Measurements from ENCODE around the gene NCOA5. TPM values are rescaled to one million over a fixed set of nuclear protein-coding genes. Genes with fewer than 3 reads are reported as not detected.

Gene NCOA5
- total and polyA plus RNA-seq, 9 of the 15 experiments (the other 6 are each of a cell fraction or from before 2014, with no cell fraction given): 3.9 to 22.8 (median 13.8) TPM

DNA sequence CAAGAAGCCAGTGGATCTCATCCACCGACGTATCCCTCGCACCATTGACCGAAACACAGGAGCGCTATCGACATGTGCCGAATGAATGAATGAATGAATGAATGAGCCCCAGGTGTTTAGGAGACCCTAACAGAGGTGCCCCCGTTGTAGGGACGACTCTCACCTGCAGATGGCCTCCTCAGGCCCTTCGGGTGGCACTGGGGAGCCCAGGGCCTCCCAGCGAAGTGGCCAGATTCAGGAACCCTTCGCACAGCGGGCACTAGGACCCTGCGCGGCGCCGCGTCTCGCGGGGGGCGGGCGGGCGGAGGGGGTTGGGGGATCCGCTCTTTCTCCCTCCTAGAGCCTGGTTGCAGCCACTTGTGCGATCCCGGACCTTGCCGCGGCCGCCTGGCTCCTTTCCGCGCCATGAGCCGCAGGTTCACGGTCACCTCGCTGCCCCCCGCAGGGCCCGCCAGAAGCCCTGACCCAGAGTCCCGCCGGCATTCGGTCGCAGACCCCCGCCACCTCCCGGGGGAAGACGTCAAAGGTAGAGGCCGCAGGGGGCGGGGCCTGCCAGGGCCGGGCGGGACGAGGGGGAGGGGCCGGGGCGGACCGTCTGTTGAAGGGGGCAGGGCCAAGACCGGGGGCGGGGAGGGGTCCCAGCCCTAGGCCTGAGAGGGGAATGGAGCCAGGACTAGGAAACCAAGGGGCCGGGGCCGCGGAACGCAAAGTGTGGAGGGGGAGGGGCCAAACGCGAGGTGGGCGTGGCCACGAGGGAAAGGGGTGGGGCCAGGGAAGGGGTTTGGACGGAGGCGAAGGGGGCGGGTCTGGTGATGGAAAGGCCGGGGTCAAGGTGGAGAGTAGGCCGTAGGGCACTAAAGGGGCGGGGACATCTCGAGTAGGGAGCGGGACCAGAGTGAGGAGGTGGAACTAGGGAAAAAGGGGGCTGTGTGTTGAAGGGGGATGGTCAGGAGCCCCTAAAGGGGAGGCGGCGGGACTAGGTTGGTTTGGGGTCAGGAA is 68.1 kb downstream of the NCOA5 start (continued):
- TF ChIP-seq, protein P1, sequence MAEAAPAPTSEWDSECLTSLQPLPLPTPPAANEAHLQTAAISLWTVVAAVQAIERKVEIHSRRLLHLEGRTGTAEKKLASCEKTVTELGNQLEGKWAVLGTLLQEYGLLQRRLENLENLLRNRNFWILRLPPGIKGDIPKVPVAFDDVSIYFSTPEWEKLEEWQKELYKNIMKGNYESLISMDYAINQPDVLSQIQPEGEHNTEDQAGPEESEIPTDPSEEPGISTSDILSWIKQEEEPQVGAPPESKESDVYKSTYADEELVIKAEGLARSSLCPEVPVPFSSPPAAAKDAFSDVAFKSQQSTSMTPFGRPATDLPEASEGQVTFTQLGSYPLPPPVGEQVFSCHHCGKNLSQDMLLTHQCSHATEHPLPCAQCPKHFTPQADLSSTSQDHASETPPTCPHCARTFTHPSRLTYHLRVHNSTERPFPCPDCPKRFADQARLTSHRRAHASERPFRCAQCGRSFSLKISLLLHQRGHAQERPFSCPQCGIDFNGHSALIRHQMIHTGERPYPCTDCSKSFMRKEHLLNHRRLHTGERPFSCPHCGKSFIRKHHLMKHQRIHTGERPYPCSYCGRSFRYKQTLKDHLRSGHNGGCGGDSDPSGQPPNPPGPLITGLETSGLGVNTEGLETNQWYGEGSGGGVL (CRISPR knock-in tag; IDR thresholded peaks at IDR 0.05): no peak
- TF ChIP-seq, protein P2, sequence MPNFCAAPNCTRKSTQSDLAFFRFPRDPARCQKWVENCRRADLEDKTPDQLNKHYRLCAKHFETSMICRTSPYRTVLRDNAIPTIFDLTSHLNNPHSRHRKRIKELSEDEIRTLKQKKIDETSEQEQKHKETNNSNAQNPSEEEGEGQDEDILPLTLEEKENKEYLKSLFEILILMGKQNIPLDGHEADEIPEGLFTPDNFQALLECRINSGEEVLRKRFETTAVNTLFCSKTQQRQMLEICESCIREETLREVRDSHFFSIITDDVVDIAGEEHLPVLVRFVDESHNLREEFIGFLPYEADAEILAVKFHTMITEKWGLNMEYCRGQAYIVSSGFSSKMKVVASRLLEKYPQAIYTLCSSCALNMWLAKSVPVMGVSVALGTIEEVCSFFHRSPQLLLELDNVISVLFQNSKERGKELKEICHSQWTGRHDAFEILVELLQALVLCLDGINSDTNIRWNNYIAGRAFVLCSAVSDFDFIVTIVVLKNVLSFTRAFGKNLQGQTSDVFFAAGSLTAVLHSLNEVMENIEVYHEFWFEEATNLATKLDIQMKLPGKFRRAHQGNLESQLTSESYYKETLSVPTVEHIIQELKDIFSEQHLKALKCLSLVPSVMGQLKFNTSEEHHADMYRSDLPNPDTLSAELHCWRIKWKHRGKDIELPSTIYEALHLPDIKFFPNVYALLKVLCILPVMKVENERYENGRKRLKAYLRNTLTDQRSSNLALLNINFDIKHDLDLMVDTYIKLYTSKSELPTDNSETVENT (CRISPR knock-in tag; IDR thresholded peaks at IDR 0.05): no peak
- TF ChIP-seq, protein P3, sequence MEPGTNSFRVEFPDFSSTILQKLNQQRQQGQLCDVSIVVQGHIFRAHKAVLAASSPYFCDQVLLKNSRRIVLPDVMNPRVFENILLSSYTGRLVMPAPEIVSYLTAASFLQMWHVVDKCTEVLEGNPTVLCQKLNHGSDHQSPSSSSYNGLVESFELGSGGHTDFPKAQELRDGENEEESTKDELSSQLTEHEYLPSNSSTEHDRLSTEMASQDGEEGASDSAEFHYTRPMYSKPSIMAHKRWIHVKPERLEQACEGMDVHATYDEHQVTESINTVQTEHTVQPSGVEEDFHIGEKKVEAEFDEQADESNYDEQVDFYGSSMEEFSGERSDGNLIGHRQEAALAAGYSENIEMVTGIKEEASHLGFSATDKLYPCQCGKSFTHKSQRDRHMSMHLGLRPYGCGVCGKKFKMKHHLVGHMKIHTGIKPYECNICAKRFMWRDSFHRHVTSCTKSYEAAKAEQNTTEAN (CRISPR knock-in tag; IDR thresholded peaks at IDR 0.05): no peak
- TF ChIP-seq BRD9 (IDR thresholded peaks at IDR 0.05; ENCODE audit: low read depth, partially characterized antibody): no peak
- TF ChIP-seq ZNF232 (CRISPR knock-in tag; IDR thresholded peaks at IDR 0.05): no peak
- TF ChIP-seq ZNF282 (CRISPR knock-in tag; IDR thresholded peaks at IDR 0.05): no peak
- TF ChIP-seq, protein P4, sequence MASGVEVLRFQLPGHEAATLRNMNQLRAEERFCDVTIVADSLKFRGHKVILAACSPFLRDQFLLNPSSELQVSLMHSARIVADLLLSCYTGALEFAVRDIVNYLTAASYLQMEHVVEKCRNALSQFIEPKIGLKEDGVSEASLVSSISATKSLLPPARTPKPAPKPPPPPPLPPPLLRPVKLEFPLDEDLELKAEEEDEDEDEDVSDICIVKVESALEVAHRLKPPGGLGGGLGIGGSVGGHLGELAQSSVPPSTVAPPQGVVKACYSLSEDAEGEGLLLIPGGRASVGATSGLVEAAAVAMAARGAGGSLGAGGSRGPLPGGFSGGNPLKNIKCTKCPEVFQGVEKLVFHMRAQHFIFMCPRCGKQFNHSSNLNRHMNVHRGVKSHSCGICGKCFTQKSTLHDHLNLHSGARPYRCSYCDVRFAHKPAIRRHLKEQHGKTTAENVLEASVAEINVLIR (CRISPR knock-in tag; IDR thresholded peaks at IDR 0.05): no peak
- TF ChIP-seq PHF21A (IDR thresholded peaks at IDR 0.05; ENCODE audit: borderline replicate concordance, low read depth): 0 out of 2 replicates have a peak, but pooled peaks have one; percentile 87
- no peak for TF ChIP-seq PML (IDR thresholded peaks at IDR 0.05; ENCODE audit: low read length)
- no peak for TF ChIP-seq RBM39 (optimal IDR thresholded peaks at IDR 0.05; ENCODE audit: low read depth, low read length)
- TF ChIP-seq ZNF707 (CRISPR knock-in tag; conservative IDR thresholded peaks at IDR 0.05): no peak
- TF ChIP-seq, protein P5, sequence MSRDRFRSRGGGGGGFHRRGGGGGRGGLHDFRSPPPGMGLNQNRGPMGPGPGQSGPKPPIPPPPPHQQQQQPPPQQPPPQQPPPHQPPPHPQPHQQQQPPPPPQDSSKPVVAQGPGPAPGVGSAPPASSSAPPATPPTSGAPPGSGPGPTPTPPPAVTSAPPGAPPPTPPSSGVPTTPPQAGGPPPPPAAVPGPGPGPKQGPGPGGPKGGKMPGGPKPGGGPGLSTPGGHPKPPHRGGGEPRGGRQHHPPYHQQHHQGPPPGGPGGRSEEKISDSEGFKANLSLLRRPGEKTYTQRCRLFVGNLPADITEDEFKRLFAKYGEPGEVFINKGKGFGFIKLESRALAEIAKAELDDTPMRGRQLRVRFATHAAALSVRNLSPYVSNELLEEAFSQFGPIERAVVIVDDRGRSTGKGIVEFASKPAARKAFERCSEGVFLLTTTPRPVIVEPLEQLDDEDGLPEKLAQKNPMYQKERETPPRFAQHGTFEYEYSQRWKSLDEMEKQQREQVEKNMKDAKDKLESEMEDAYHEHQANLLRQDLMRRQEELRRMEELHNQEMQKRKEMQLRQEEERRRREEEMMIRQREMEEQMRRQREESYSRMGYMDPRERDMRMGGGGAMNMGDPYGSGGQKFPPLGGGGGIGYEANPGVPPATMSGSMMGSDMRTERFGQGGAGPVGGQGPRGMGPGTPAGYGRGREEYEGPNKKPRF (IDR thresholded peaks at IDR 0.05; ENCODE audit: low read depth, low read length): no peak
- TF ChIP-seq LARP7 (IDR thresholded peaks at IDR 0.05): no peak
- no peak for TF ChIP-seq ZBTB17 (CRISPR knock-in tag; IDR thresholded peaks at IDR 0.05)
- no peak for TF ChIP-seq ZNF561 (CRISPR knock-in tag; conservative IDR thresholded peaks at IDR 0.05)
- no peak for TF ChIP-seq KLF1 (tag; IDR thresholded peaks at IDR 0.05)
